Fibroblast of villous mesenchyme (primary cell): ENCODE data around the gene CTPS2. TPM values are rescaled to one million over a fixed set of nuclear protein-coding genes. Genes with fewer than 3 reads are reported as not detected.
A peak's percentile ranks its signal among the peaks of the same experiment; 100 is the strongest.
"Not testable (repeated sequence)": the region's sequence is repeated elsewhere in the genome, so short reads cannot be mapped to it uniquely, and the experiment has no call there.

ENCODE experiments used
- DNase-seq: peaks from one replicate; pipeline ENCODE4 v3.0.0-alpha.2; 2010; ENCODE audit warnings: low read depth
- H3K4me3 ChIP-seq: 2 replicates; pipeline ENCODE4 v1.5.1; 2011; ENCODE audit warnings: low read depth, mild to moderate bottlenecking, low read length
- total RNA-seq: library from RNA; depleted of rRNA; stranded (reverse); fragments of >200 nt; gene quantifications from 2 replicates; pipeline ENCODE4 v1.2.3, GENCODE V29; 2012
- TF ChIP-seq, protein P1 (sequence below): IDR thresholded peaks from 2 replicates; pipeline ENCODE4 v1.5.1; 2012; ENCODE audit warnings: low read depth, mild to moderate bottlenecking, low read length; ENCODE audit not compliant: insufficient read depth

Gene CTPS2
- total RNA-seq, 1 donor, result 9.1 TPM

DNA sequence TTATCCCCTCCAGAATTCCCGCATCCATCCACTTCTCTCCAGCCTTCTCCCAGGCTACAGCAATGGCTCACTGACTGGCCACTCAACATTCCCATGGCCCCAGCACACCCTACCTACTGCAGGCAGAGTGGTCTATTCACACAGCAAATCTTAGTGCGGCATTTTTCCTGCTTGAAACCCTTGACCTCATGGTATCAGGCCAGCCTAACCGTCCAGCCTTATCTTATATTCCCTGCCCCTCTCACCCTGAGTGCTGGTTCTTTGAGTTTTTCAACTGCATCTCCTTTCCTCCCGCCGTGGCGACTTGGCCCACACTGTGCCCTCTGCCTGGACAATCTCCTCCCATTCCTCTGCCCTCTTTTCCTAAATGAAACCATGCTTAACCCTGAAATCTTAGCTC, 72.5 kb downstream of the CTPS2 start:
- DNase-seq, result no peak
- TF ChIP-seq, protein P1, sequence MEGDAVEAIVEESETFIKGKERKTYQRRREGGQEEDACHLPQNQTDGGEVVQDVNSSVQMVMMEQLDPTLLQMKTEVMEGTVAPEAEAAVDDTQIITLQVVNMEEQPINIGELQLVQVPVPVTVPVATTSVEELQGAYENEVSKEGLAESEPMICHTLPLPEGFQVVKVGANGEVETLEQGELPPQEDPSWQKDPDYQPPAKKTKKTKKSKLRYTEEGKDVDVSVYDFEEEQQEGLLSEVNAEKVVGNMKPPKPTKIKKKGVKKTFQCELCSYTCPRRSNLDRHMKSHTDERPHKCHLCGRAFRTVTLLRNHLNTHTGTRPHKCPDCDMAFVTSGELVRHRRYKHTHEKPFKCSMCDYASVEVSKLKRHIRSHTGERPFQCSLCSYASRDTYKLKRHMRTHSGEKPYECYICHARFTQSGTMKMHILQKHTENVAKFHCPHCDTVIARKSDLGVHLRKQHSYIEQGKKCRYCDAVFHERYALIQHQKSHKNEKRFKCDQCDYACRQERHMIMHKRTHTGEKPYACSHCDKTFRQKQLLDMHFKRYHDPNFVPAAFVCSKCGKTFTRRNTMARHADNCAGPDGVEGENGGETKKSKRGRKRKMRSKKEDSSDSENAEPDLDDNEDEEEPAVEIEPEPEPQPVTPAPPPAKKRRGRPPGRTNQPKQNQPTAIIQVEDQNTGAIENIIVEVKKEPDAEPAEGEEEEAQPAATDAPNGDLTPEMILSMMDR, result no peak
- H3K4me3 ChIP-seq, result no peak overlapping the region

DNA sequence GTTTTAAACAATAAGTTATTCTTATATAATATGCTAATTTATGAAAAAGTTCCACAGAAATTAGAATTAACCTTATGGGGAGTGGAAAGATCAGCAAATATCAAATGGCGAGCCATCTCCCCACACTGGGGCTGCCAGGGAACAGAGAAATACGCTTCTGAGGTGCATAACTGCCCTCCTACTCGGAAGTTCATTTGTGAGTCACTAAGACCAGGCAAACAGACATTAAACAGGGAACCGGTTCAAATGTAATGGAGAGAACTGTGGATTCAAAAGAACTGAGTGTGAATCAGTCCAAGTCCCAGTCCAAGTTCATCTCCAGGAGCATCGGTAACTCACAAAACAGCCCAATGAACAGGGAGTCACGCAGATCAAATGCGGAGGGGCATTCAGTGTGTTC, 73.9 kb downstream of the CTPS2 start:
- DNase-seq, result peak; percentile 13
- H3K4me3 ChIP-seq, result no peak overlapping the region
- TF ChIP-seq, protein P1, result no peak

DNA sequence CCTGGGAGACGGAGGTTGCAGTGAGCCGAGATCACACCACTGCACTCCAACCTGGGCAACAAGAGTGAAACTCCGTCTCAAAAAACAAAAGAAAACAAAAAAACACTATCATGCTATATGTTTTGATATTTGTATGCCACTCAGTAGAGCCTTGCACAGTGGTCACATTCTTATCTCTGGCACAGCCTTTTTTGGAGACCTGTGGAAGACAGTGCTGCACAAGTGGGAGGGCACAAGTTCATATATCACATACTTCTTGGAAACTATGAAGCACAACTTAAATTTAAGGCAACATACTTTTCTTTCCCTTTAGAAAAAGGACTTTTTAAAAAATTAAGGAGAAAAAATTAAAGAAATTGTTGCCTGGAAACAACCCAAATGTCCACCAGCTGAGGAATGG, 76.9 kb downstream of the CTPS2 start:
- TF ChIP-seq, protein P1, result no peak
- H3K4me3 ChIP-seq, result no peak overlapping the region
- DNase-seq, result no peak

DNA sequence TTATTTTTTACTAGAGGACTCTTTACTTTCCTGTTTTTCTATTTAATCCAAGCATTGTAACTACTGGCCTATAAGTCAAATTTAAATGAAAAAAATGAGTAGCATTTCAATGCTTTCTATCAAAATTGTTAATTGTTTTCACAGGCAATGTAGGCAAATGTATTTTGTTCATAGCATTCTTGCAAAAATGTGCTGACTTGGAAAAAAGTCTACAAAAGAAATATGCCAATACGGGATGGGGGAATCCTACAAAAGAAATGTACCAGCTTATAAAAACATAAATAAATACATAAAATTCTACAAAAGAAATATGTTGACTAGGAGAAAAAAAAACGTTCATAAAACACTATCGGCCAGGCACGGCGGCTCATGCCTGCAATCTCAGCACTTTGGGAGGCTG, 77.4 kb downstream of the CTPS2 start:
- H3K4me3 ChIP-seq, result no peak overlapping the region
- TF ChIP-seq, protein P1, result no peak
- DNase-seq, result no peak

DNA sequence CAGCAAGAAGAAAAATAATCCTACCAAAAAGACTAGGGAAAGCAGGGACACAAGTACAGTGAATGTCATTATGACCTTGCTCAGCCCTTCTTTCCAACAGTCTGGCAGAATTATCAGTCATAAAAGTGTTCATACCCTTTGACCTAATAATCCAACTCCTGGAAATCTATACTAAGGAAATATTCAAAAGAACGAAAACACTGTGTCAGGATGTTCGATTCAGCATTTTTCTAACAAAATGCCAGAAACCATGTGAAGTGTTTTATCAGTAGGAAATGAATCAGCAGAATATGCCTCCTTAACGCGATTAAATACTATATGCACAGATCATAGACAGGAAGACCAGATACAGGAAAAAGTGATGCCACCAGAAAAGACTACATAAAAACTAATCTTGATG, 78.7 kb downstream of the CTPS2 start:
- H3K4me3 ChIP-seq, result no peak overlapping the region
- DNase-seq, result peak; percentile 69
- TF ChIP-seq, protein P1, result no peak

DNA sequence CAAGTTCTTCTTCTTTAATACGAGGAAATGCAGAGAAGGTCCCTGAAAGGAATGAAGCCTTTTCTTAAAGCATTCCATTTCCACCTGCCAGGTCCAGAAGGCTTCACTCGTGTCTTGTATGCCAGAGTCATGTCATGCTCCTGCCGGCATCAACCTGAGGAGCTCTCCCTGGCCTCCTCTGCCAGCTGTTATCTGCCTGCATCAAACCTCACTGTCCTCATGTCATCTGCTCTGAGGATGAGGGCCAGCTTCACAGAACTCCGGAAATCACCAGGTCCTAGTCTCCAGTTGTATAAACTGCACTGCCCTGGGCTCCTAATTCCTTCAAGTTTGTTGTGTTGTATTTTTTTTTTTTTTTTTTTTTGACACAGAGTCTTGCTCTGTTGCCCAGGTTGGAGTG, 82.6 kb downstream of the CTPS2 start:
- TF ChIP-seq, protein P1, result no peak
- H3K4me3 ChIP-seq, result no peak overlapping the region
- DNase-seq, result no peak

DNA sequence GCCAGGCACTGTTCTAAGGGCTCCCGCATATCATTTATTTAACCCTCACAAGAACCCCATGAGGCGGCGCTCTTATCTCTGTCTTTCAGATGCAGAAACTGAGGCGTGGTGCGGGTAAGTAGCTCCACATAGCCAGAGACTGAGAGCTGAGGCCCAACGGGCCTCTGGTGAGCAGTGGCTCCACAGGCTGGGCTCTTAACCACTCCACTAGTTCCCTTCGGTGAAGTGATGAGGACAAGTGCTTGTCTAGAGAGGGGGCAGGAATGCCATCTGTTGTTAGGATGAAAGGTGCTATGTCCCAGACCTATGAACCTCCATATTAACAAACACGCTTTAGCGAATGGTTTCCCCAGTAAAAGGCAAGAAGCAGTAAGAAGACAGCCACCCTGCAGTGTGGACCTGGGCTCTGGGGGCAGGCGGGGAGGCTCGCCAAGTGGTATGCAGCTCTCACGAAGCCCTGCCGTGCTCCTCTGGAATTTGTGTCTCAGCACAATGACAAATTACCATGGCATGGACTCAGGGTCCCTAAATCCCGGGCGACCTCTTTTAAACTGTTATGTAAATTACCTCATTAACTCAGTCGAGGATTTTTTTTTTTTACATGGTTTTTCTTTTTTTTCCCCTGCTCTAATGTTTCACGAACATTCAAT, 83.4 kb downstream of the CTPS2 start:
- TF ChIP-seq, protein P1, result no peak
- DNase-seq, result no peak

DNA sequence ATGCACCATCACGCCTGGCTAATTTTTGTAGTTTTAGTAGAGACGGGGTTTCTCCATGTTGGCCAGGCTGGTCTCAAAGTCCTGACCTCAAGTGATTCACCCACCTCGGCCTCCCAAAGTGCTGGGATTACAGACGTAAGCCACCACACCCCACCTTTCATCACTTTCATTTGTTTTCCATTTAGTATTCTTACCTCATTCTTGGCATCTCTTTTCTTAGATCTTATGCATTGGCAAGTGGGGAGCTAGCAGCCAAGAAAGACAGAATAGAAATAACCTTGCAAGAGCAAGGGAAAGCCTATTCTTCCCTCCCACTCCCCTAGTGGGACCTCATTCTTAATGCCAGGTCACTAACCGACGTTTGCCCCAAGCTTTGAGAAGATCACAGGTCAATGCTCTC, 84.0 kb downstream of the CTPS2 start:
- not testable (repeated sequence) for H3K4me3 ChIP-seq, DNase-seq

More for the DNA sequence above, 83.4 kb downstream of the CTPS2 start:
- H3K4me3 ChIP-seq, result no peak overlapping the region
